ENCODE results near the gene LCT.

The LCT gene

DNA sequence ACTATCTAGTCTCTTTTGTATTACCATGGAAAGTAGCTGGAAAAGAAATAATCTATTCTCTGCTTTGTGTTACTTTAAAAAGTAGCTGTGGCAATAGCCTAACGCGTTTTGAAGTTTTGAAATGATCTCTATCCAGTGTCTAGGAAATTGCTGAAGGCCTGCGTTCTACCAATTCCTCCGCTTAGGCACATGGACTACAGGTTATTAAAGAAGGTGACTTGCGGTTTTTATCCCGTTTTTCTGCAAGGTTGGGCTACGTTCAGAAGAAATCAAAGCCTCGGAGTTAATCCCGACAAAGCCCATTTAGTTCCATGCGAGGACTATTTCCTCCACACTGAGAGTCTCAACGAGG lies 96.0 kb downstream of the LCT start:
- no peak for DNase-seq

GRCh38 chr2:135740206-135740605 lies 96.8 kb downstream of the LCT start:
- no peak for DNase-seq
